OCI-M2 (cell line): ENCODE data around the gene MUC5B.

Experiments
- DNase-seq: peaks from one replicate; lab custom pipeline; 2025; ENCODE audit not compliant: unreplicated experiment; lab: John Stamatoyannopoulos, UW

The MUC5B gene

GRCh38 chr11:1296287-1296686, 73.4 kb downstream of the MUC5B start:
- no peak for DNase-seq

GRCh38 chr11:1297011-1297575, 74.2 kb downstream of the MUC5B start:
- no peak for DNase-seq

- no peak for DNase-seq
Measured at GRCh38 chr11:1297576-1298473, 75.0 kb downstream of the MUC5B start.

- DNase-seq, result no peak
Measured at GRCh38 chr11:1298695-1299492, 76.0 kb downstream of the MUC5B start.

GRCh38 chr11:1299621-1300020, 76.8 kb downstream of the MUC5B start:
- DNase-seq, result no peak

GRCh38 chr11:1300121-1300520, 77.3 kb downstream of the MUC5B start:
- no peak for DNase-seq

GRCh38 chr11:1300569-1301187, 77.8 kb downstream of the MUC5B start:
- no peak for DNase-seq

GRCh38 chr11:1301220-1302000, 78.5 kb downstream of the MUC5B start:
- DNase-seq, result no peak

GRCh38 chr11:1302041-1302460, 79.2 kb downstream of the MUC5B start:
- no peak for DNase-seq

GRCh38 chr11:1302461-1303125, 79.7 kb downstream of the MUC5B start:
- no peak for DNase-seq

- DNase-seq, result no peak
Measured at GRCh38 chr11:1303126-1303821, 80.4 kb downstream of the MUC5B start.

GRCh38 chr11:1303973-1304372, 81.1 kb downstream of the MUC5B start:
- DNase-seq, result no peak

- DNase-seq, result no peak
Measured at GRCh38 chr11:1304380-1304779, 81.5 kb downstream of the MUC5B start.

- DNase-seq, result no peak
Measured at GRCh38 chr11:1305063-1305495, 82.2 kb downstream of the MUC5B start.

- no peak for DNase-seq
Measured at GRCh38 chr11:1305501-1306056, 82.7 kb downstream of the MUC5B start.

- DNase-seq, result no peak
Measured at GRCh38 chr11:1306186-1307162, 83.6 kb downstream of the MUC5B start.

GRCh38 chr11:1307163-1307870, 84.5 kb downstream of the MUC5B start:
- no peak for DNase-seq
